ENCODE data around the gene TGFB3.

Gene TGFB3

GRCh38 chr14:75910048-75910447, 71.7 kb downstream of the TGFB3 start:
- TF ChIP-seq GATA3 (IDR thresholded peaks at IDR 0.05; ENCODE audit: low read depth, low read length) (no peak), GATA2 (IDR thresholded peaks at IDR 0.05; ENCODE audit: low read depth, low read length) (no peak)

GRCh38 chr14:75909630-75910029, 72.2 kb downstream of the TGFB3 start:
- TF ChIP-seq GATA2 (IDR thresholded peaks at IDR 0.05; ENCODE audit: low read depth, low read length), result no peak
- no peak for TF ChIP-seq GATA3 (IDR thresholded peaks at IDR 0.05; ENCODE audit: low read depth, low read length)
